GM12878 (cell line): Measurements from ENCODE around the gene NRK. TPM values are rescaled to one million over a fixed set of nuclear protein-coding genes. Genes with fewer than 3 reads are reported as not detected.

Source experiments
- ATAC-seq: fragments of 200-7000 bp; cut with Tn5 transposase; 3 replicates; pipeline ENCODE4 v1.9.1; 2020; ENCODE audit warnings: mild to moderate bottlenecking, moderate library complexity
- BruUV-seq: library from RNA; stranded (reverse); fragments of 400-500 nt; replicated peaks from 2 replicates; lab custom pipeline; 2021; lab: Mats Ljungman, UMichigan
- CTCF ChIA-PET: fragments of 300-600 bp; sonication (Branson Sonifier 250); formaldehyde crosslinking; extraction: SDS; loops from one replicate; lab custom pipeline; 2021; ENCODE audit warnings: inconsistent platforms; lab: Yijun Ruan, JAX
- POLR2A ChIA-PET: fragments of 350-600 bp; formaldehyde crosslinking; extraction: SDS; loops from one replicate; lab custom pipeline; 2021; ENCODE audit warnings: inconsistent platforms; lab: Charles Lee
- RAD21 ChIA-PET: fragments of 300-600 bp; sonication (Branson Sonifier 250); formaldehyde crosslinking; loops from one replicate; lab custom pipeline; 2023; ENCODE audit warnings: antibody characterized with exemption; ENCODE audit not compliant: unreplicated experiment; lab: Charles Lee
- SMC1A ChIA-PET: fragments of 300-600 bp; sonication (Branson Sonifier 250); formaldehyde crosslinking; loops from one replicate; lab custom pipeline; 2023; ENCODE audit not compliant: unreplicated experiment, uncharacterized antibody; lab: Charles Lee
- DNase-seq: peaks from one replicate; pipeline ENCODE4 v3.0.0-alpha.2; 2011; ENCODE audit warnings: low read depth, low spot score
- FAIRE-seq: peaks from 3 replicates; lab custom pipeline; 2011; peaks lifted over from hg19 to GRCh38; lab: Jason Lieb, UNC
- H2AFZ ChIP-seq: 2 replicates; pipeline ENCODE4 v1.6.0; 2011; ENCODE audit warnings: low read depth, low read length, control low read depth; ENCODE audit not compliant: control insufficient read depth
- H3K27ac ChIP-seq: 2 replicates; pipeline ENCODE4 v1.5.1; 2011; ENCODE audit warnings: control low read depth; ENCODE audit not compliant: control insufficient read depth, insufficient read depth
- H3K27me3 ChIP-seq, 2 experiments: replicated peaks in 1 of 2; 2 replicates each; pipeline versions ENCODE4 v1.6.0 to v1.6.1; 2011; ENCODE audit warnings: low read length in 1 of 2; ENCODE audit not compliant: control insufficient read depth in 2 of 2, insufficient read depth in 2 of 2
- H3K36me3 ChIP-seq, 2 experiments: 2 replicates each; pipeline ENCODE4 v1.5.1; 2011; ENCODE audit warnings: low read length in 1 of 2; ENCODE audit not compliant: control insufficient read depth in 2 of 2, insufficient read depth in 2 of 2
- H3K4me1 ChIP-seq: 2 replicates; pipeline ENCODE4 v1.6.1; 2011; ENCODE audit warnings: mild to moderate bottlenecking, low read length, moderate library complexity, mixed read lengths; ENCODE audit not compliant: control insufficient read depth, insufficient read depth
- H3K4me2 ChIP-seq: 2 replicates; pipeline ENCODE4 v1.6.0; 2011; ENCODE audit warnings: control low read depth; ENCODE audit not compliant: control insufficient read depth, insufficient read depth
- H3K4me3 ChIP-seq: fragments of 200-600 bp; sonication (generic); 2 replicates; pipeline ENCODE4 v1.5.1; 2016
- H3K79me2 ChIP-seq: 2 replicates; pipeline ENCODE4 v1.6.0; 2011; ENCODE audit warnings: low read length; ENCODE audit not compliant: control insufficient read depth, insufficient read depth
- H3K9ac ChIP-seq: 2 replicates; pipeline ENCODE4 v1.8.0; 2011; ENCODE audit warnings: low read length, control low read depth, mixed read lengths; ENCODE audit not compliant: control insufficient read depth, insufficient read depth
- H3K9me3 ChIP-seq: replicated peaks from 3 replicates; pipeline ENCODE4 v1.5.1; 2011; ENCODE audit warnings: mild to moderate bottlenecking, low read length; ENCODE audit not compliant: control insufficient read depth, insufficient read depth
- H4K20me1 ChIP-seq: 2 replicates; pipeline ENCODE4 v1.6.0; 2011; ENCODE audit not compliant: control insufficient read depth, insufficient read depth
- ATF7 ChIP-seq: fragments of 450-650 bp; IDR thresholded peaks from 2 replicates; pipeline ENCODE4 v1.6.1; 2016; ENCODE audit warnings: low read depth, mild to moderate bottlenecking
- FOS ChIP-seq: IDR thresholded peaks from 3 replicates; pipeline ENCODE4 v1.6.1; 2011; ENCODE audit warnings: borderline replicate concordance; ENCODE audit not compliant: insufficient read length; ENCODE audit errors: extremely low read depth
- IRF5 ChIP-seq: fragments of 450-650 bp; IDR thresholded peaks from 2 replicates; pipeline ENCODE4 v1.6.1; 2017; ENCODE audit warnings: borderline replicate concordance
- MEF2B ChIP-seq: fragments of 450-650 bp; IDR thresholded peaks from 2 replicates; pipeline ENCODE4 v1.6.1; 2018; ENCODE audit warnings: mild to moderate bottlenecking, moderate library complexity; ENCODE audit not compliant: partially characterized antibody, poor library complexity, severe bottlenecking
- MTA3 ChIP-seq: IDR thresholded peaks from 2 replicates; pipeline ENCODE4 v1.6.1; 2012; ENCODE audit warnings: low read length, inconsistent platforms, borderline replicate concordance
- NFIC ChIP-seq: IDR thresholded peaks from 2 replicates; pipeline ENCODE4 v1.6.1; 2012; ENCODE audit warnings: low read depth, mild to moderate bottlenecking, inconsistent platforms, low read length, moderate library complexity
- NR2C2 ChIP-seq: IDR thresholded peaks from 2 replicates; pipeline ENCODE4 v1.6.1; 2011; ENCODE audit warnings: borderline replicate concordance, low read depth; ENCODE audit not compliant: control insufficient read depth, insufficient read length
- PML ChIP-seq: IDR thresholded peaks from 2 replicates; pipeline ENCODE4 v1.6.1; 2012; ENCODE audit warnings: low read length, inconsistent platforms
- POU2F2 ChIP-seq: IDR thresholded peaks from 3 replicates; pipeline ENCODE4 v1.6.1; 2011; ENCODE audit warnings: low read depth, mild to moderate bottlenecking, low read length, borderline replicate concordance
- SPI1 ChIP-seq: IDR thresholded peaks from 2 replicates; pipeline ENCODE4 v1.6.1; 2011; ENCODE audit warnings: low read depth, mild to moderate bottlenecking, low read length, moderate library complexity, borderline replicate concordance; ENCODE audit not compliant: insufficient read depth
- SREBF2 ChIP-seq: IDR thresholded peaks from 2 replicates; pipeline ENCODE4 v1.6.1; 2012; ENCODE audit warnings: mild to moderate bottlenecking, low read length
- SUPT20H ChIP-seq: IDR thresholded peaks from 2 replicates; pipeline ENCODE4 v1.6.1; 2011; ENCODE audit warnings: low read depth, mild to moderate bottlenecking, low read length, moderate library complexity, borderline replicate concordance; ENCODE audit not compliant: control insufficient read depth
- SUZ12 ChIP-seq: fragments of 200-600 bp; sonication (generic); IDR thresholded peaks from one replicate; pipeline ENCODE4 v1.6.1; 2018; ENCODE audit warnings: antibody characterized with exemption, mild to moderate bottlenecking; ENCODE audit not compliant: unreplicated experiment
- TCF7 ChIP-seq: IDR thresholded peaks from 2 replicates; pipeline ENCODE4 v1.6.1; 2014; ENCODE audit warnings: antibody characterized with exemption, borderline replicate concordance
- ZNF24 ChIP-seq: fragments of 450-650 bp; IDR thresholded peaks from 2 replicates; pipeline ENCODE4 v1.6.1; 2017; ENCODE audit warnings: antibody characterized with exemption, mild to moderate bottlenecking
- WGBS: methylation state at CpG from one replicate; pipeline ENCODE4 v1.1.6; 2016; ENCODE audit warnings: low lambda C conversion rate; ENCODE audit not compliant: insufficient replicate concordance, insufficient coverage; ENCODE audit errors: missing lambda C conversion rate; 5-methylcytosine and 5-hydroxymethylcytosine counted together
- in situ Hi-C: fragments of 300-500 bp; cut with MboI; formaldehyde crosslinking; loops from 9 replicates; pipeline ENCODE4 v1.14.3; 2018; ENCODE audit warnings: mixed read lengths
- intact Hi-C: fragments of 100-400 bp; cut with micrococcal nuclease; formaldehyde crosslinking; loops from one replicate; pipeline ENCODE4 v1.14.2; 2022; ENCODE audit not compliant: unreplicated experiment
- polyA plus RNA-seq, 11 experiments: library from polyadenylated mRNA; depleted of rRNA in 4 of 11; unstranded in 6 of 11; stranded (reverse) in 5 of 11; fragments of >200 nt; fragmentation: Nextera tagmentation in 4 of 11; fragmentation: Illumina TruSeq in 1 of 11; extraction: Ambion mirVana in 4 of 11; extraction: Trizol in 1 of 11; gene quantifications; 1 replicate in 1 of 11; 2 replicates in 10 of 11; pipeline versions ENCODE4 v1.2.1 to v1.2.3, GENCODE V29; 2011 to 2016; ENCODE audit warnings: inconsistent platforms in 2 of 11, missing spikeins in 2 of 11, low read depth in 1 of 11
- total RNA-seq, 4 experiments: library from RNA; depleted of rRNA in 3 of 4; stranded (reverse); fragments of >200 nt in 3 of 4; fragmentation: Illumina TruSeq in 1 of 4; extraction: Trizol in 1 of 4; gene quantifications; 2 replicates each; pipeline versions ENCODE4 v1.2.1 to v1.2.3, GENCODE V29; 2013 to 2021
- TF ChIP-seq, protein P1 (sequence below): IDR thresholded peaks from 2 replicates; pipeline ENCODE4 v1.6.1; 2011; ENCODE audit warnings: low read depth, low read length, improper control_type of control experiment, borderline replicate concordance

NRK gene
- total and polyA plus RNA-seq, 10 of the 15 experiments (the other 5 are each of a cell fraction or from before 2014, with no cell fraction given) = 0.15 TPM; not detected in 9

DNA sequence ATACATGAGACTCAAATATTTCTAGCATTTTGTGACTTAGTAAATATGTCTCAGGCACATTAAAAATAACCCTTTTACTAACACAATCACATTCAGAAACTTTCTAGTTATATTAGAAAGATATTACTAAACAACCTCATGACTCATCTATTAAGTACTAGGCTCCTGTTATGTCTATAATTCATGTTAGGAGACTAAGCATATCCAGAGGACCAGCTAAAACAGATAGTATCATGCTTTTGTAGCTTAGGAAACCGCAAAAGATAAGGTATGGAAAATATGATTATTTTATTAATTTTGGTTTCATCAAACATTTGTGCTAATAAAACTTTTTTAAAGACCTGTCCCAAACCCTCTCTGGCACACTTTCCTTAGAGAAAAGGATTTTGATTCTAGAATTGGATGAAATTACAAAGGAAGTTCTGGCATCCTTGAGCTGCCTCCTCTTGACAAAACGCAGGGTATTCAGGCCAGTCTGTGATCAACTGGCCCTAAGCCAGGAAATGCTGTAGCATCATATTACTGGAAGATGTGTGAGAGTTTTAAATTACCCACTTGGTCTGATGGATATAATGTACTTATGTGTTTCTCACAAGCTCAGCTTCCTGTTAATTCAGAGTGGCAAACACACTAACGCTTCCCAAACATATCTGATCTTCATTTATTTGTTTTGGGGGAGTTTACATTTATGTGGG is 60.4 kb downstream of the NRK start:
- Histone ChIP-seq H3K27ac (no peak overlapping the region), H4K20me1 (no peaks in the 10 kb centered on the region), H3K9me3 (no peaks in the 10 kb centered on the region), H2AFZ (no peak overlapping the region), H3K27me3 (no peaks in the 10 kb centered on the region), H3K36me3 (no peaks in the 10 kb centered on the region), H3K4me3 (no peak overlapping the region), H3K9ac (no peak overlapping the region), H3K79me2 (no peaks in the 10 kb centered on the region), H3K4me1 (no peaks in the 10 kb centered on the region), H3K4me2 (no peak overlapping the region)
- WGBS = 0% methylated on average over 3 of the region's 3 CpGs
- DNase-seq (no peak), FAIRE-seq (no peak), ATAC-seq (no peak)
- ChIA-PET POLR2A (no interaction called here), RAD21 (no interaction called here), CTCF (interaction anchor here (1.3 to 1.5 kb wide), 2 partner anchors 9 to 12 kb away, joined by 3 to 4 read pairs; no protein-coding TSS in a partner anchor), SMC1A (no interaction called here)
- no TSS peak for BruUV-seq
- intact Hi-C loops = no loop called here
- TF ChIP-seq MTA3 (no peak), MEF2B (no peak), SUZ12 (no peak), SREBF2 (no peak), NR2C2 (no peak)
- in situ Hi-C loops = no loop called here

GRCh38 chrX:105894721-105895120 is 72.4 kb downstream of the NRK start:
- H3K4me3 ChIP-seq = no peak overlapping the region
- H3K9me3 ChIP-seq = no peaks in the 10 kb centered on the region
- BruUV-seq = no TSS peak
- ChIA-PET POLR2A (no interaction called here), CTCF (no interaction called here), RAD21 (no interaction called here), SMC1A (no interaction called here)
- in situ Hi-C loops = no loop called here
- H4K20me1 ChIP-seq = no peaks in the 10 kb centered on the region
- H3K4me1 ChIP-seq = no peaks in the 10 kb centered on the region
- no peak for FAIRE-seq
- H3K4me2 ChIP-seq = no peak overlapping the region
- no peak overlapping the region for H3K9ac ChIP-seq
- no peaks in the 10 kb centered on the region for H3K36me3 ChIP-seq
- H3K27me3 ChIP-seq = no peaks in the 10 kb centered on the region
- DNase-seq = no peak
- H3K27ac ChIP-seq = no peak overlapping the region
- no peaks in the 10 kb centered on the region for H3K79me2 ChIP-seq
- intact Hi-C loops = no loop called here
- no peak for ATAC-seq
- no peak overlapping the region for H2AFZ ChIP-seq
- TF ChIP-seq SUPT20H (no peak), IRF5 (no peak), TCF7 (no peak), ATF7 (no peak), NFIC (no peak), PML (no peak), POU2F2 (no peak), ZNF24 (no peak), SPI1 (no peak), FOS (no peak)
- TF ChIP-seq, protein P1, sequence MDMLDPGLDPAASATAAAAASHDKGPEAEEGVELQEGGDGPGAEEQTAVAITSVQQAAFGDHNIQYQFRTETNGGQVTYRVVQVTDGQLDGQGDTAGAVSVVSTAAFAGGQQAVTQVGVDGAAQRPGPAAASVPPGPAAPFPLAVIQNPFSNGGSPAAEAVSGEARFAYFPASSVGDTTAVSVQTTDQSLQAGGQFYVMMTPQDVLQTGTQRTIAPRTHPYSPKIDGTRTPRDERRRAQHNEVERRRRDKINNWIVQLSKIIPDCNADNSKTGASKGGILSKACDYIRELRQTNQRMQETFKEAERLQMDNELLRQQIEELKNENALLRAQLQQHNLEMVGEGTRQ = no peak
